KOPT-K1 (cell line): ENCODE measurements around the gene SPG11.
"Not testable (repeated sequence)": the region's sequence is repeated elsewhere in the genome, so short reads cannot be mapped to it uniquely, and the experiment has no call there.

Experiments
- H3K27ac ChIP-seq: fragments of 200-600 bp; sonication (generic); 2 replicates; pipeline ENCODE4 v1.5.1; 2016; ENCODE audit warnings: antibody characterized with exemption, mild to moderate bottlenecking, low read depth, low read length; ENCODE audit not compliant: poor library complexity, severe bottlenecking
- H3K36me3 ChIP-seq: fragments of 200-600 bp; sonication (generic); 2 replicates; pipeline ENCODE4 v1.5.1; 2017; ENCODE audit warnings: antibody characterized with exemption, mild to moderate bottlenecking, low read length, moderate library complexity; ENCODE audit not compliant: insufficient read depth
- H3K9me3 ChIP-seq: fragments of 200-600 bp; sonication (generic); 2 replicates; pipeline ENCODE4 v1.5.1; 2017; ENCODE audit warnings: antibody characterized with exemption, low read length, mild to moderate bottlenecking; ENCODE audit not compliant: insufficient read depth, poor library complexity, severe bottlenecking

Gene SPG11, protein sequence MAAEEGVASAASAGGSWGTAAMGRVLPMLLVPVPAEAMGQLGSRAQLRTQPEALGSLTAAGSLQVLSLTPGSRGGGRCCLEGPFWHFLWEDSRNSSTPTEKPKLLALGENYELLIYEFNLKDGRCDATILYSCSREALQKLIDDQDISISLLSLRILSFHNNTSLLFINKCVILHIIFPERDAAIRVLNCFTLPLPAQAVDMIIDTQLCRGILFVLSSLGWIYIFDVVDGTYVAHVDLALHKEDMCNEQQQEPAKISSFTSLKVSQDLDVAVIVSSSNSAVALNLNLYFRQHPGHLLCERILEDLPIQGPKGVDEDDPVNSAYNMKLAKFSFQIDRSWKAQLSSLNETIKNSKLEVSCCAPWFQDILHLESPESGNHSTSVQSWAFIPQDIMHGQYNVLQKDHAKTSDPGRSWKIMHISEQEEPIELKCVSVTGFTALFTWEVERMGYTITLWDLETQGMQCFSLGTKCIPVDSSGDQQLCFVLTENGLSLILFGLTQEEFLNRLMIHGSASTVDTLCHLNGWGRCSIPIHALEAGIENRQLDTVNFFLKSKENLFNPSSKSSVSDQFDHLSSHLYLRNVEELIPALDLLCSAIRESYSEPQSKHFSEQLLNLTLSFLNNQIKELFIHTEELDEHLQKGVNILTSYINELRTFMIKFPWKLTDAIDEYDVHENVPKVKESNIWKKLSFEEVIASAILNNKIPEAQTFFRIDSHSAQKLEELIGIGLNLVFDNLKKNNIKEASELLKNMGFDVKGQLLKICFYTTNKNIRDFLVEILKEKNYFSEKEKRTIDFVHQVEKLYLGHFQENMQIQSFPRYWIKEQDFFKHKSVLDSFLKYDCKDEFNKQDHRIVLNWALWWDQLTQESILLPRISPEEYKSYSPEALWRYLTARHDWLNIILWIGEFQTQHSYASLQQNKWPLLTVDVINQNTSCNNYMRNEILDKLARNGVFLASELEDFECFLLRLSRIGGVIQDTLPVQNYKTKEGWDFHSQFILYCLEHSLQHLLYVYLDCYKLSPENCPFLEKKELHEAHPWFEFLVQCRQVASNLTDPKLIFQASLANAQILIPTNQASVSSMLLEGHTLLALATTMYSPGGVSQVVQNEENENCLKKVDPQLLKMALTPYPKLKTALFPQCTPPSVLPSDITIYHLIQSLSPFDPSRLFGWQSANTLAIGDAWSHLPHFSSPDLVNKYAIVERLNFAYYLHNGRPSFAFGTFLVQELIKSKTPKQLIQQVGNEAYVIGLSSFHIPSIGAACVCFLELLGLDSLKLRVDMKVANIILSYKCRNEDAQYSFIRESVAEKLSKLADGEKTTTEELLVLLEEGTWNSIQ (N-terminal part only)

GRCh38 chr15:44663410-44664308 lies at the start of gene SPG11:
Gene SPG11, minus strand, starts transcription at chr15:44663662. Its CDS starts 15 bp downstream, at chr15:44663647.
- Histone ChIP-seq H3K9me3 (no peaks in the 10 kb centered on the region), H3K36me3 (peaks cover 16% of the 10 kb centered on the region), H3K27ac (peak within 1 kb of the TSS; percentile 97)

GRCh38 chr15:44712346-44713005 lies 49.0 kb upstream of the SPG11 start:
- Histone ChIP-seq H3K9me3 (no peaks in the 10 kb centered on the region), H3K27ac (peak overlapping the region; percentile 98), H3K36me3 (peaks cover 42% of the 10 kb centered on the region)

- no peaks in the 10 kb centered on the region for H3K9me3 ChIP-seq
- peaks cover 36% of the 10 kb centered on the region for H3K36me3 ChIP-seq
- peak overlapping the region; percentile 98 for H3K27ac ChIP-seq
Observed at GRCh38 chr15:44711743-44712345, 48.4 kb upstream of the SPG11 start.

DNA sequence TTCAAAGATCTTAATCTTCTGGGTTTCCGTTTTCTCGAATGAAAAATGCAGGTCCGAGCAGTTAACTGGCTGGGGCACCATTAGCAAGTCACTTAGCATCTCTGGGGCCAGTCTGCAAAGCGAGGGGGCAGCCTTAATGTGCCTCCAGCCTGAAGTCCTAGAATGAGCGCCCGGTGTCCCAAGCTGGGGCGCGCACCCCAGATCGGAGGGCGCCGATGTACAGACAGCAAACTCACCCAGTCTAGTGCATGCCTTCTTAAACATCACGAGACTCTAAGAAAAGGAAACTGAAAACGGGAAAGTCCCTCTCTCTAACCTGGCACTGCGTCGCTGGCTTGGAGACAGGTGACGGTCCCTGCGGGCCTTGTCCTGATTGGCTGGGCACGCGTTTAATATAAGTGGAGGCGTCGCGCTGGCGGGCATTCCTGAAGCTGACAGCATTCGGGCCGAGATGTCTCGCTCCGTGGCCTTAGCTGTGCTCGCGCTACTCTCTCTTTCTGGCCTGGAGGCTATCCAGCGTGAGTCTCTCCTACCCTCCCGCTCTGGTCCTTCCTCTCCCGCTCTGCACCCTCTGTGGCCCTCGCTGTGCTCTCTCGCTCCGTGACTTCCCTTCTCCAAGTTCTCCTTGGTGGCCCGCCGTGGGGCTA lies 47.8 kb upstream of the SPG11 start, which contains the start of the genes B2M and PATL2:
TSS of gene B2M (plus strand) at position 422 of the 647 bp plus-strand sequence. CDS start at position 452, 30 bp downstream.
TSS of gene PATL2 (minus strand) at position 228 of the 647 bp plus-strand sequence. CDS start 34,833 bp downstream, outside the sequence.
- no peaks in the 10 kb centered on the region for H3K9me3 ChIP-seq
- H3K36me3 ChIP-seq: peaks cover 29% of the 10 kb centered on the region
- peak within 1 kb of the TSS; percentile 98 for H3K27ac ChIP-seq

DNA sequence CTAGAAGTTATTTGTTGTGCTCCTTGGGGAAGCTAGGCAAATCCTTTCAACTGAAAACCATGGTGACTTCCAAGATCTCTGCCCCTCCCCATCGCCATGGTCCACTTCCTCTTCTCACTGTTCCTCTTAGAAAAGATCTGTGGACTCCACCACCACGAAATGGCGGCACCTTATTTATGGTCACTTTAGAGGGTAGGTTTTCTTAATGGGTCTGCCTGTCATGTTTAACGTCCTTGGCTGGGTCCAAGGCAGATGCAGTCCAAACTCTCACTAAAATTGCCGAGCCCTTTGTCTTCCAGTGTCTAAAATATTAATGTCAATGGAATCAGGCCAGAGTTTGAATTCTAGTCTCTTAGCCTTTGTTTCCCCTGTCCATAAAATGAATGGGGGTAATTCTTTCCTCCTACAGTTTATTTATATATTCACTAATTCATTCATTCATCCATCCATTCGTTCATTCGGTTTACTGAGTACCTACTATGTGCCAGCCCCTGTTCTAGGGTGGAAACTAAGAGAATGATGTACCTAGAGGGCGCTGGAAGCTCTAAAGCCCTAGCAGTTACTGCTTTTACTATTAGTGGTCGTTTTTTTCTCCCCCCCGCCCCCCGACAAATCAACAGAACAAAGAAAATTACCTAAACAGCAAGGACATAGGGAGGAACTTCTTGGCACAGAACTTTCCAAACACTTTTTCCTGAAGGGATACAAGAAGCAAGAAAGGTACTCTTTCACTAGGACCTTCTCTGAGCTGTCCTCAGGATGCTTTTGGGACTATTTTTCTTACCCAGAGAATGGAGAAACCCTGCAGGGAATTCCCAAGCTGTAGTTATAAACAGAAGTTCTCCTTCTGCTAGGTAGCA lies 47.0 kb upstream of the SPG11 start:
- Histone ChIP-seq H3K9me3 (no peaks in the 10 kb centered on the region), H3K36me3 (peaks cover 22% of the 10 kb centered on the region), H3K27ac (peak overlapping the region; percentile 98)

- Histone ChIP-seq H3K9me3 (peaks cover 9% of the 10 kb centered on the region), H3K27ac (no peak overlapping the region), H3K36me3 (no peaks in the 10 kb centered on the region)
Observed at GRCh38 chr15:44706946-44707636, 43.6 kb upstream of the SPG11 start.

- Histone ChIP-seq H3K9me3 (peaks cover 9% of the 10 kb centered on the region), H3K36me3 (no peaks in the 10 kb centered on the region), H3K27ac (no peak overlapping the region)
Observed at GRCh38 chr15:44706401-44706800, 42.9 kb upstream of the SPG11 start.

- H3K9me3 ChIP-seq: peaks cover 9% of the 10 kb centered on the region
- no peaks in the 10 kb centered on the region for H3K36me3 ChIP-seq
- H3K27ac ChIP-seq: no peak overlapping the region
Observed at GRCh38 chr15:44705986-44706385, 42.5 kb upstream of the SPG11 start.

- not testable (repeated sequence) for H3K27ac ChIP-seq, H3K9me3 ChIP-seq, H3K36me3 ChIP-seq
Observed at GRCh38 chr15:44700676-44701075, 37.2 kb upstream of the SPG11 start.

DNA sequence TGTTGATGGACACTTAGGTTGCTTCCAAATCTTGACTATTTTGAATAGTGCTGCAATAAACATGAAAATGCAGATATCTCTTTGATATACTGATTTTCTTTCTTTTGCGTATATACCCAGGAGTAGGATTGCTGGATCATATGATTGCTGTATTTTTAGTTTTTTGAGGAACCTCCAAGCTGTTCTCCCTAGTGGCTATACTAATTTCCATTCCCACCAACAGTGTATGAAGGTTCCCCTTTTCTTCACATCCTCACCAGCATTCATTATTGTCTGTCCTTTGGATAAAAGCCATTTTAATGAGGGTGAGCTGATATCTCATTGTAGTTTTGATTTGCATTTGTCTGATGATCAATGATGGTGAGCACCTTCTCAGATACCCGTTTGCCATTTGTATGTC lies 35.2 kb upstream of the SPG11 start:
- no peak overlapping the region for H3K27ac ChIP-seq

DNA sequence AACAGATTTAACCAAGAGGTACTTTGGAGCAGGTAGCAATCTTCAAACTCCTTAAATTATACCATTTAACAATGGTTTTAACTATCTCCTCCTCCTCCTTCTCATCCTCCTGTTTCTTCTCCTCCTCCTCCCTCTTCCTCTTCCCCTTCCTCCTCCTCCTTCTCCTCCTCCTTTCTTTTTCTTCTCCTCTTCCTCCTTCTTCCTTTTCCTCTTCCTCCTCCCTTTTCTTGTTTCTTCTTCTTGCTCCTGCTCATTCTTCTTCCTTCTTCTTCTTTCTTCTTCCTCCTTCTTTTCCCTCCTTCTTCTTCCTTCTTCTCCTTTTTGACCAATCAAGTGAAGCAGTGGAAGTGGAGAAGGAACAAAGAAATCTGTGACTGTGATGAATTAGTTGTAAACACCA lies 33.6 kb upstream of the SPG11 start:
- H3K9me3 ChIP-seq: no peaks in the 10 kb centered on the region
- H3K36me3 ChIP-seq: no peaks in the 10 kb centered on the region
- H3K27ac ChIP-seq: no peak overlapping the region

More for the DNA sequence above, 35.2 kb upstream of the SPG11 start:
- no peaks in the 10 kb centered on the region for H3K36me3 ChIP-seq
- peaks cover 4% of the 10 kb centered on the region for H3K9me3 ChIP-seq
